A549 (cell line): Measurements from ENCODE around the gene SNCB. TPM values are rescaled to one million over a fixed set of nuclear protein-coding genes. Genes with fewer than 3 reads are reported as not detected.

Experiments
- ATAC-seq, 2 experiments: fragments of 200-7000 bp in 1 of 2; fragments of >200 bp in 1 of 2; cut with Nextera tagmentation in 1 of 2; cut with Tn5 transposase in 1 of 2; 3 replicates each; pipeline versions ENCODE4 v1.8.0 to v1.9.1; 2018 to 2020; ENCODE audit warnings: mild to moderate bottlenecking in 1 of 2, moderate library complexity in 1 of 2
- CTCF ChIA-PET: fragments of 300-600 bp; sonication (Branson Sonifier 250); formaldehyde crosslinking; extraction: SDS; loops from one replicate; lab custom pipeline; 2021; ENCODE audit warnings: antibody characterized with exemption, inconsistent platforms; lab: Yijun Ruan, JAX
- POLR2A ChIA-PET: fragments of 350-600 bp; formaldehyde crosslinking; extraction: SDS; loops from one replicate; lab custom pipeline; 2021; ENCODE audit warnings: antibody characterized with exemption, inconsistent platforms; lab: Yijun Ruan, JAX
- DNase-seq, 2 experiments: peaks; one replicate each; pipeline versions ENCODE4 v3.0.0 to v3.0.0-alpha.2; 2011 to 2016; ENCODE audit warnings: low read depth in 1 of 2, low spot score in 1 of 2
- FAIRE-seq: peaks from 2 replicates; lab custom pipeline; 2011; peaks lifted over from hg19 to GRCh38; lab: Jason Lieb, UNC
- H3K27ac ChIP-seq, 2 experiments: fragments of >200 bp; sonication (Bioruptor Twin); formaldehyde crosslinking; 3 replicates each; pipeline ENCODE4 v1.5.1; 2016 to 2017
- H3K4me1 ChIP-seq: fragments of >200 bp; sonication (Bioruptor Twin); formaldehyde crosslinking; 3 replicates; pipeline ENCODE4 v1.6.1; 2016
- H3K4me2 ChIP-seq: fragments of >200 bp; sonication (Bioruptor Twin); formaldehyde crosslinking; 3 replicates; pipeline ENCODE4 v1.6.1; 2016
- H3K4me3 ChIP-seq: fragments of >200 bp; sonication (Bioruptor Twin); formaldehyde crosslinking; 3 replicates; pipeline ENCODE4 v1.5.1; 2016
- H3K9me3 ChIP-seq: fragments of >200 bp; sonication (Bioruptor Twin); formaldehyde crosslinking; 3 replicates; pipeline ENCODE4 v1.6.1; 2016
- ATOH8 ChIP-seq: fragments of 250-450 bp; sonication (Bioruptor Pico); IDR thresholded peaks from 2 replicates; pipeline ENCODE4 v1.5.0; 2020; ENCODE audit warnings: low read depth, mild to moderate bottlenecking, moderate library complexity
- CTCF ChIP-seq: fragments of >200 bp; sonication (Bioruptor Twin); formaldehyde crosslinking; IDR thresholded peaks from 3 replicates; pipeline ENCODE4 v1.5.1; 2016
- EHF ChIP-seq: fragments of 250-450 bp; sonication (Bioruptor Pico); IDR thresholded peaks from 2 replicates; pipeline ENCODE4 v1.5.0; 2020; ENCODE audit warnings: mild to moderate bottlenecking
- ELK1 ChIP-seq: fragments of 150-350 bp; IDR thresholded peaks from 2 replicates; pipeline ENCODE4 v1.6.1; 2014; ENCODE audit warnings: low read depth, mild to moderate bottlenecking, low read length
- FOXS1 ChIP-seq: fragments of 250-450 bp; sonication (Bioruptor Pico); IDR thresholded peaks from 2 replicates; pipeline ENCODE4 v1.5.0; 2020; ENCODE audit warnings: mild to moderate bottlenecking, moderate library complexity
- HOXB5 ChIP-seq: fragments of 250-450 bp; sonication (Bioruptor Pico); IDR thresholded peaks from 2 replicates; pipeline ENCODE4 v1.5.0; 2020; ENCODE audit warnings: mild to moderate bottlenecking, moderate library complexity
- MAFK ChIP-seq: fragments of 450-650 bp; IDR thresholded peaks from 2 replicates; pipeline ENCODE4 v1.6.1; 2014; ENCODE audit not compliant: partially characterized antibody
- MAX ChIP-seq: IDR thresholded peaks from 2 replicates; pipeline ENCODE4 v1.6.1; 2012
- MAZ ChIP-seq: fragments of 150-350 bp; IDR thresholded peaks from 2 replicates; pipeline ENCODE4 v1.6.1; 2014; ENCODE audit warnings: antibody characterized with exemption, low read depth, low read length, borderline replicate concordance
- POLR2A ChIP-seq: IDR thresholded peaks from 2 replicates; pipeline ENCODE4 v1.6.1; 2012; ENCODE audit warnings: mild to moderate bottlenecking, low read length
- RAD21 ChIP-seq, 2 experiments: fragments of >200 bp in 1 of 2; sonication (Bioruptor Twin) in 1 of 2; formaldehyde crosslinking in 1 of 2; IDR thresholded peaks in 1 of 2; conservative IDR thresholded peaks in 1 of 2; 2 replicates in 1 of 2; 3 replicates in 1 of 2; pipeline ENCODE4 v1.6.1; 2012 to 2018; ENCODE audit warnings: inconsistent platforms in 1 of 2
- SMC3 ChIP-seq: fragments of >200 bp; sonication (Bioruptor Twin); formaldehyde crosslinking; IDR thresholded peaks from 3 replicates; pipeline ENCODE4 v1.6.1; 2018; ENCODE audit warnings: inconsistent platforms
- SREBF2 ChIP-seq: fragments of 450-650 bp; IDR thresholded peaks from 2 replicates; pipeline ENCODE4 v1.6.1; 2014; ENCODE audit warnings: mild to moderate bottlenecking, moderate library complexity
- ZC3H11A ChIP-seq: fragments of 450-650 bp; IDR thresholded peaks from 2 replicates; pipeline ENCODE4 v1.6.1; 2014; ENCODE audit warnings: antibody characterized with exemption, mild to moderate bottlenecking
- WGBS: methylation state at CpG from one replicate; pipeline ENCODE4 v1.1.6; 2017; ENCODE audit errors: missing lambda C conversion rate; 5-methylcytosine and 5-hydroxymethylcytosine counted together
- polyA plus RNA-seq, 4 experiments: library from polyadenylated mRNA; depleted of rRNA in 3 of 4; stranded (reverse); fragments of >200 nt; fragmentation: RNase III in 1 of 4; extraction: RNeasy Plus Mini Kit Qiagen cat#74134 plus additional on column Dnase treatment in 1 of 4; gene quantifications; 2 replicates in 3 of 4; 3 replicates in 1 of 4; pipeline ENCODE4 v1.2.3, GENCODE V29; 2011 to 2017

SNCB gene
- polyA plus RNA-seq, 2 of the 4 experiments (the other 2 are of a cell fraction) = 0.37 to 0.74 TPM

GRCh38 chr5:176658007-176658599, 27.8 kb upstream of the SNCB start:
- POLR2A ChIA-PET = interaction anchor here (0.7 kb wide), 2 partner anchors 11 to 609 kb away, joined by 3 read pairs; partner anchors contain the start of gene TSPAN17
- Histone ChIP-seq H3K4me2 (no peak overlapping the region), H3K9me3 (no peaks in the 10 kb centered on the region), H3K27ac (no peak overlapping the region), H3K4me1 (no peaks in the 10 kb centered on the region), H3K4me3 (no peak overlapping the region)
- WGBS = 45% methylated on average over 11 of the region's 14 CpGs
- peak; percentile 84 for FAIRE-seq
- peak; percentile 77 to 78 for DNase-seq
- peak; percentile 80 to 83 for TF ChIP-seq RAD21 (conservative IDR thresholded peaks at IDR 0.05 in 1 of 2, IDR thresholded peaks at IDR 0.05 in 1 of 2)
- TF ChIP-seq MAX = no peak
- TF ChIP-seq CTCF = peak; percentile 79
- TF ChIP-seq FOXS1 (CRISPR knock-in tag) = no peak
- TF ChIP-seq MAFK = no peak
- no peak for TF ChIP-seq SREBF2
- peak; percentile 56 for TF ChIP-seq SMC3
- CTCF ChIA-PET = interaction anchor here (0.6 to 9.9 kb wide), 50 partner anchors 8 to 602 kb away, joined by 3 to 123 read pairs (median 4); partner anchors contain the start of genes EIF4E1B, HK3, SNCB and TSPAN17
- peak; percentile 77 to 87 for ATAC-seq

- POLR2A ChIA-PET = interaction anchor here (1.3 kb wide), 1 partner anchor 9 kb away, joined by 4 read pairs; the partner anchor contains the start of gene TSPAN17
- CTCF ChIA-PET = interaction anchor here (0.6 to 9.9 kb wide), 10 partner anchors 9 to 456 kb away, joined by 3 to 123 read pairs (median 10); no protein-coding TSS in a partner anchor
- no peak overlapping the region for H3K27ac ChIP-seq
- no peak overlapping the region for H3K4me3 ChIP-seq
- no peak overlapping the region for H3K4me2 ChIP-seq
- H3K9me3 ChIP-seq = no peaks in the 10 kb centered on the region
- WGBS = 84% methylated on average over 13 of the region's 13 CpGs
- DNase-seq = no peak
- no peak for FAIRE-seq
- TF ChIP-seq ATOH8 (CRISPR knock-in tag) (no peak), ELK1 (no peak), EHF (CRISPR knock-in tag) (no peak), CTCF (no peak)
- ATAC-seq = no peak
- no peaks in the 10 kb centered on the region for H3K4me1 ChIP-seq
These were observed 26.2 kb upstream of the SNCB start for GRCh38 chr5:176656467-176656990.

GRCh38 chr5:176654856-176655255, 24.5 kb upstream of the SNCB start:
- ATAC-seq = no peak
- no peak overlapping the region for H3K4me3 ChIP-seq
- ChIA-PET CTCF (interaction anchor here (9.9 kb wide), 1 partner anchor 457 kb away, joined by 123 read pairs; no protein-coding TSS in a partner anchor), POLR2A (interaction anchor here (0.6 kb wide), 1 partner anchor 256 kb away, joined by 3 read pairs; no protein-coding TSS in a partner anchor)
- H3K4me1 ChIP-seq = no peaks in the 10 kb centered on the region
- no peak overlapping the region for H3K27ac ChIP-seq
- TF ChIP-seq MAZ (no peak), RAD21 (conservative IDR thresholded peaks at IDR 0.05 in 1 of 2, IDR thresholded peaks at IDR 0.05 in 1 of 2) (no peak), ZC3H11A (no peak), HOXB5 (CRISPR knock-in tag) (no peak), POLR2A (no peak), SREBF2 (no peak)
- no peaks in the 10 kb centered on the region for H3K9me3 ChIP-seq
- DNase-seq = no peak
- H3K4me2 ChIP-seq = no peak overlapping the region
- WGBS = 96% methylated on average over 14 of the region's 14 CpGs
- FAIRE-seq = no peak
